GM12878 (cell line): ENCODE results near the gene CAMK2D. TPM values are rescaled to one million over a fixed set of nuclear protein-coding genes. Genes with fewer than 3 reads are reported as not detected.

Experiments
- ATAC-seq: fragments of 200-7000 bp; cut with Tn5 transposase; 3 replicates; pipeline ENCODE4 v1.9.1; 2020; ENCODE audit warnings: mild to moderate bottlenecking, moderate library complexity
- BruUV-seq: library from RNA; stranded (reverse); fragments of 400-500 nt; replicated peaks from 2 replicates; lab custom pipeline; 2021; lab: Mats Ljungman, UMichigan
- CTCF ChIA-PET: fragments of 300-600 bp; sonication (Branson Sonifier 250); formaldehyde crosslinking; extraction: SDS; loops from one replicate; lab custom pipeline; 2021; ENCODE audit warnings: inconsistent platforms; lab: Yijun Ruan, JAX
- POLR2A ChIA-PET: fragments of 350-600 bp; formaldehyde crosslinking; extraction: SDS; loops from one replicate; lab custom pipeline; 2021; ENCODE audit warnings: inconsistent platforms; lab: Charles Lee
- RAD21 ChIA-PET: fragments of 300-600 bp; sonication (Branson Sonifier 250); formaldehyde crosslinking; loops from one replicate; lab custom pipeline; 2023; ENCODE audit warnings: antibody characterized with exemption; ENCODE audit not compliant: unreplicated experiment; lab: Charles Lee
- SMC1A ChIA-PET: fragments of 300-600 bp; sonication (Branson Sonifier 250); formaldehyde crosslinking; loops from one replicate; lab custom pipeline; 2023; ENCODE audit not compliant: unreplicated experiment, uncharacterized antibody; lab: Charles Lee
- DNase-seq: peaks from one replicate; pipeline ENCODE4 v3.0.0-alpha.2; 2011; ENCODE audit warnings: low read depth, low spot score
- FAIRE-seq: peaks from 3 replicates; lab custom pipeline; 2011; peaks lifted over from hg19 to GRCh38; lab: Jason Lieb, UNC
- H2AFZ ChIP-seq: 2 replicates; pipeline ENCODE4 v1.6.0; 2011; ENCODE audit warnings: low read depth, low read length, control low read depth; ENCODE audit not compliant: control insufficient read depth
- H3K27ac ChIP-seq: 2 replicates; pipeline ENCODE4 v1.5.1; 2011; ENCODE audit warnings: control low read depth; ENCODE audit not compliant: control insufficient read depth, insufficient read depth
- H3K27me3 ChIP-seq, 2 experiments: replicated peaks in 1 of 2; 2 replicates each; pipeline versions ENCODE4 v1.6.0 to v1.6.1; 2011; ENCODE audit warnings: low read length in 1 of 2; ENCODE audit not compliant: control insufficient read depth in 2 of 2, insufficient read depth in 2 of 2
- H3K36me3 ChIP-seq, 2 experiments: 2 replicates each; pipeline ENCODE4 v1.5.1; 2011; ENCODE audit warnings: low read length in 1 of 2; ENCODE audit not compliant: control insufficient read depth in 2 of 2, insufficient read depth in 2 of 2
- H3K4me1 ChIP-seq: 2 replicates; pipeline ENCODE4 v1.6.1; 2011; ENCODE audit warnings: mild to moderate bottlenecking, low read length, moderate library complexity, mixed read lengths; ENCODE audit not compliant: control insufficient read depth, insufficient read depth
- H3K4me2 ChIP-seq: 2 replicates; pipeline ENCODE4 v1.6.0; 2011; ENCODE audit warnings: control low read depth; ENCODE audit not compliant: control insufficient read depth, insufficient read depth
- H3K4me3 ChIP-seq: fragments of 200-600 bp; sonication (generic); 2 replicates; pipeline ENCODE4 v1.5.1; 2016
- H3K79me2 ChIP-seq: 2 replicates; pipeline ENCODE4 v1.6.0; 2011; ENCODE audit warnings: low read length; ENCODE audit not compliant: control insufficient read depth, insufficient read depth
- H3K9ac ChIP-seq: 2 replicates; pipeline ENCODE4 v1.8.0; 2011; ENCODE audit warnings: low read length, control low read depth, mixed read lengths; ENCODE audit not compliant: control insufficient read depth, insufficient read depth
- H3K9me3 ChIP-seq: replicated peaks from 3 replicates; pipeline ENCODE4 v1.5.1; 2011; ENCODE audit warnings: mild to moderate bottlenecking, low read length; ENCODE audit not compliant: control insufficient read depth, insufficient read depth
- H4K20me1 ChIP-seq: 2 replicates; pipeline ENCODE4 v1.6.0; 2011; ENCODE audit not compliant: control insufficient read depth, insufficient read depth
- BACH1 ChIP-seq: fragments of 450-650 bp; IDR thresholded peaks from 2 replicates; pipeline ENCODE4 v1.6.1; 2017; ENCODE audit warnings: mild to moderate bottlenecking, borderline replicate concordance
- BHLHE40 ChIP-seq, 2 experiments: fragments of 450-650 bp in 1 of 2; IDR thresholded peaks; 2 replicates each; pipeline ENCODE4 v1.6.1; 2011 to 2017; ENCODE audit warnings: low read depth in 2 of 2, borderline replicate concordance in 1 of 2, improper control_type of control experiment in 1 of 2, low read length in 1 of 2, mild to moderate bottlenecking in 1 of 2
- BMI1 ChIP-seq: fragments of 450-650 bp; IDR thresholded peaks from 2 replicates; pipeline ENCODE4 v1.6.1; 2016; ENCODE audit warnings: mild to moderate bottlenecking, moderate library complexity, borderline replicate concordance
- CBFB ChIP-seq: IDR thresholded peaks from 2 replicates; pipeline ENCODE4 v1.6.1; 2016; ENCODE audit warnings: antibody characterized with exemption, low read depth
- ETV6 ChIP-seq, 2 experiments: fragments of 450-650 bp in 1 of 2; IDR thresholded peaks in 1 of 2; conservative IDR thresholded peaks in 1 of 2; 2 replicates each; pipeline ENCODE4 v1.6.1; 2014; ENCODE audit warnings: antibody characterized with exemption in 1 of 2, borderline replicate concordance in 1 of 2, low read depth in 1 of 2, mild to moderate bottlenecking in 1 of 2, moderate library complexity in 1 of 2
- MEF2B ChIP-seq: fragments of 450-650 bp; IDR thresholded peaks from 2 replicates; pipeline ENCODE4 v1.6.1; 2018; ENCODE audit warnings: mild to moderate bottlenecking, moderate library complexity; ENCODE audit not compliant: partially characterized antibody, poor library complexity, severe bottlenecking
- MLLT1 ChIP-seq: fragments of 450-650 bp; IDR thresholded peaks from 2 replicates; pipeline ENCODE4 v1.6.1; 2016; ENCODE audit warnings: mild to moderate bottlenecking
- NR2C1 ChIP-seq: fragments of 450-650 bp; IDR thresholded peaks from 2 replicates; pipeline ENCODE4 v1.6.1; 2017; ENCODE audit warnings: antibody characterized with exemption, mild to moderate bottlenecking, moderate library complexity
- NR2F1 ChIP-seq: fragments of 450-650 bp; conservative IDR thresholded peaks from 2 replicates; pipeline ENCODE4 v1.6.1; 2017; ENCODE audit warnings: mild to moderate bottlenecking
- PKNOX1 ChIP-seq: fragments of 450-650 bp; IDR thresholded peaks from 2 replicates; pipeline ENCODE4 v1.6.1; 2016; ENCODE audit warnings: mild to moderate bottlenecking
- POLR2A ChIP-seq: IDR thresholded peaks from 2 replicates; pipeline ENCODE4 v1.6.1; 2011; ENCODE audit warnings: low read depth, mild to moderate bottlenecking, low read length
- POLR2AphosphoS2 ChIP-seq: IDR thresholded peaks from 2 replicates; pipeline ENCODE4 v1.6.1; 2011; ENCODE audit warnings: low read depth, mild to moderate bottlenecking, low read length, improper control_type of control experiment, moderate library complexity
- SIN3A ChIP-seq: IDR thresholded peaks from 2 replicates; pipeline ENCODE4 v1.6.1; 2012; ENCODE audit warnings: low read depth, low read length, improper control_type of control experiment
- SUZ12 ChIP-seq: fragments of 200-600 bp; sonication (generic); IDR thresholded peaks from one replicate; pipeline ENCODE4 v1.6.1; 2018; ENCODE audit warnings: antibody characterized with exemption, mild to moderate bottlenecking; ENCODE audit not compliant: unreplicated experiment
- TBL1XR1 ChIP-seq: IDR thresholded peaks from 2 replicates; pipeline ENCODE4 v1.6.1; 2012; ENCODE audit warnings: low read depth, low read length, improper control_type of control experiment
- YY1 ChIP-seq: IDR thresholded peaks from 2 replicates; pipeline ENCODE4 v1.6.1; 2011; ENCODE audit warnings: low read depth, mild to moderate bottlenecking, low read length
- ZNF274 ChIP-seq: IDR thresholded peaks from one replicate; pipeline ENCODE4 v1.8.0; 2011; ENCODE audit not compliant: insufficient read length, insufficient read depth
- WGBS: methylation state at CpG from one replicate; pipeline ENCODE4 v1.1.6; 2016; ENCODE audit warnings: low lambda C conversion rate; ENCODE audit not compliant: insufficient replicate concordance, insufficient coverage; ENCODE audit errors: missing lambda C conversion rate; 5-methylcytosine and 5-hydroxymethylcytosine counted together
- in situ Hi-C: fragments of 300-500 bp; cut with MboI; formaldehyde crosslinking; loops from 9 replicates; pipeline ENCODE4 v1.14.3; 2018; ENCODE audit warnings: mixed read lengths
- intact Hi-C: fragments of 100-400 bp; cut with micrococcal nuclease; formaldehyde crosslinking; loops from one replicate; pipeline ENCODE4 v1.14.2; 2022; ENCODE audit not compliant: unreplicated experiment
- polyA plus RNA-seq, 11 experiments: library from polyadenylated mRNA; depleted of rRNA in 4 of 11; unstranded in 6 of 11; stranded (reverse) in 5 of 11; fragments of >200 nt; fragmentation: Nextera tagmentation in 4 of 11; fragmentation: Illumina TruSeq in 1 of 11; extraction: Ambion mirVana in 4 of 11; extraction: Trizol in 1 of 11; gene quantifications; 1 replicate in 1 of 11; 2 replicates in 10 of 11; pipeline versions ENCODE4 v1.2.1 to v1.2.3, GENCODE V29; 2011 to 2016; ENCODE audit warnings: inconsistent platforms in 2 of 11, missing spikeins in 2 of 11, low read depth in 1 of 11
- total RNA-seq, 4 experiments: library from RNA; depleted of rRNA in 3 of 4; stranded (reverse); fragments of >200 nt in 3 of 4; fragmentation: Illumina TruSeq in 1 of 4; extraction: Trizol in 1 of 4; gene quantifications; 2 replicates each; pipeline versions ENCODE4 v1.2.1 to v1.2.3, GENCODE V29; 2013 to 2021

CAMK2D gene
- total and polyA plus RNA-seq, 10 of the 15 experiments (the other 5 are each of a cell fraction or from before 2014, with no cell fraction given) = 6.9 to 88.5 (median 12.9) TPM

GRCh38 chr4:113604955-113605354 lies 156.6 kb downstream of the CAMK2D start:
- SMC1A ChIA-PET = interaction anchor here (0.7 to 1.8 kb wide), 9 partner anchors 11 to 144 kb away, joined by 3 to 7 read pairs (median 3); no protein-coding TSS in a partner anchor
- RAD21 ChIA-PET = interaction anchor here (0.9 kb wide), 1 partner anchor 13 kb away, joined by 3 read pairs; no protein-coding TSS in a partner anchor
- Histone ChIP-seq H3K9ac (no peak overlapping the region), H3K27ac (no peak overlapping the region), H3K4me3 (no peak overlapping the region), H3K36me3 (peaks cover 0 to 3% of the 10 kb centered on the region in 2 experiments; a peak in 2 of 4 replicates), H3K79me2 (no peaks in the 10 kb centered on the region; the same call in 1 of the 2 replicates), H4K20me1 (no peaks in the 10 kb centered on the region), H3K4me2 (no peak overlapping the region), H3K27me3 (no peaks in the 10 kb centered on the region), H3K9me3 (no peaks in the 10 kb centered on the region; the same call in 2 of the 3 replicates), H2AFZ (no peak overlapping the region), H3K4me1 (peaks cover 12% of the 10 kb centered on the region)
- TF ChIP-seq ETV6 (conservative IDR thresholded peaks at IDR 0.05 in 1 of 2, IDR thresholded peaks at IDR 0.05 in 1 of 2; ENCODE audit: borderline replicate concordance in 1 of 2, low read depth in 1 of 2) = no peak
- TF ChIP-seq BMI1 = no peak
- TF ChIP-seq MLLT1 = no peak
- no peak for TF ChIP-seq POLR2A
- TF ChIP-seq PKNOX1 = no peak
- TF ChIP-seq TBL1XR1 = no peak
- no peak for TF ChIP-seq SIN3A
- no peak for TF ChIP-seq POLR2AphosphoS2
- no peak for TF ChIP-seq MEF2B
- no peak for TF ChIP-seq CBFB
- no peak for TF ChIP-seq YY1
- no peak for TF ChIP-seq ZNF274
- TF ChIP-seq SUZ12 = no peak
- no peak for TF ChIP-seq BHLHE40 (IDR thresholded peaks at IDR 0.05; ENCODE audit: borderline replicate concordance in 1 of 2, low read depth in 2 of 2, low read length in 1 of 2)
- no peak for TF ChIP-seq BACH1
- no peak for TF ChIP-seq NR2C1
- no peak for TF ChIP-seq NR2F1
- CTCF ChIA-PET = interaction anchor here (1.0 to 1.4 kb wide), 2 partner anchors 27 to 41 kb away, joined by 3 read pairs; no protein-coding TSS in a partner anchor
- ATAC-seq = no peak
- in situ Hi-C loops (no loop called here), intact Hi-C loops (no loop called here)
- WGBS = 98% methylated on average over 2 of the region's 2 CpGs
- FAIRE-seq = no peak
- DNase-seq = no peak
- BruUV-seq = no TSS peak
- POLR2A ChIA-PET = interaction anchor here (0.7 kb wide), 1 partner anchor 18 kb away, joined by 3 read pairs; no protein-coding TSS in a partner anchor
